IPS-NIHi11 (cell line): Measurements from ENCODE around the gene TEDC2.

Source experiments
- DNase-seq: peaks from one replicate; pipeline ENCODE4 v3.0.0; 2012; ENCODE audit warnings: mixed read lengths, low spot score

The TEDC2 gene

DNA sequence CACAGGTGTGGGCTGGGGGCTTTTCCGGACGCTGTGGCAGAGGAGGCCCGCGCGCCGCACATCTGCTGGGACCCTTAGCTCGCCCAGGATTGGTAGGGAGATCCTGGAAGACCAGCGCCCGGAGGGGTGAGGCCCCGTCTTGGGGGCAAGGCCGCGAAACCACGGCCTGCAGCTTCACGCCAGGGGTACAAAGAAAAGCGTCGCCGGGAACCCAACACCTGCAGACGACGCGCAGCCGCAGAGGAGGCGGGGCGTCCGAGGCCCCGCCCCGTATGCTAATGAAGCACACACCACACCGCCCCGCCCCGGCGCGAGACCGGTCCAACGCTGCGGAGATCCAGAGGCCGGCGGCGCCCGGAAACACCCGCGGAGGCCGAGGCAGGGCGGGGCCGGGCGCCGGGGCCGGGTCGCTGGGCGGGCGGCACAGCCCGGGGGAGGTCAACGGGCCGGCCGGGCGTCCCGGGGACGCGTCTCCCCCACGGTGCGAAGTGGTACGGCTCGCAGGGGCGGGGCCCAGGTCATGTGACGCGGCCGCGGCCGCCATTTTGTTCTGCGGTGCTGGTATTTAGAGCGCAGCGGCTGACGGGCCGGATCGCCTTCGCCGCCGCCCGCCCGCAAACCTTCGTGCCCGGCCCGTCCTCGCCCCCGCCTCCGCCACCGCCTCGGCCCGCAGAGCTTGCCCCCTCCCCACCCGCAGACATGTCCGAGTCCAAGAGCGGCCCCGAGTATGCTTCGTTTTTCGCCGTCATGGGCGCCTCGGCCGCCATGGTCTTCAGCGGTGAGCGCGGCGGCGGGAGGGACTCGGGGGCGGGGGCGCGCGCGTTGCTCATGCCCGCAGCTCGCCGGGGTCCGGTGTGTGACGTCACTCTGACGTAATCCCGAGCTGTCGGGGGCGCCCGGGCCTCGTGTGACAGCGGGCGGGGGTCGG is 53.8 kb downstream of the TEDC2 start, which contains the start of gene ATP6V0C:
Gene ATP6V0C (plus strand): TSS at position 548 of the 928 bp plus-strand sequence. CDS start 152 bp downstream, at position 700.
- peak; percentile 96 for DNase-seq
